ENCODE results near the gene PCDHGA1. TPM values are rescaled to one million over a fixed set of nuclear protein-coding genes. Genes with fewer than 3 reads are reported as not detected.

PCDHGA1 gene
- total and polyA plus RNA-seq, 2 experiments from 2014 or later, result 0.33 TPM; not detected in 1

GRCh38 chr5:141354900-141355469 lies 24.7 kb downstream of the PCDHGA1 start, which contains the start of gene PCDHGA4:
Gene PCDHGA4 (plus strand): TSS chr5:141355021. CDS start chr5:141355108, 87 bp downstream.
- Histone ChIP-seq H3K27me3 (no peaks in the 10 kb centered on the region), H3K4me2 (no peak within 1 kb of the TSS)
- DNase-seq (ENCODE audit: low spot score), result no peak

GRCh38 chr5:141355641-141356040 lies 25.3 kb downstream of the PCDHGA1 start:
- no peaks in the 10 kb centered on the region for H3K9me3 ChIP-seq (ENCODE audit: low read depth)
- H3K36me3 ChIP-seq (replicated peaks; ENCODE audit: insufficient read depth, low read depth), result no peaks in the 10 kb centered on the region
- TF ChIP-seq CTCF (IDR thresholded peaks at IDR 0.05; ENCODE audit: poor library complexity), result no peak
- TF ChIP-seq EZH2phosphoT487 (IDR thresholded peaks at IDR 0.05; ENCODE audit: low read depth, severe bottlenecking, unreplicated experiment), result no peak
- TF ChIP-seq EZH2 (IDR thresholded peaks at IDR 0.05; ENCODE audit: borderline replicate concordance), result no peak
- H2AFZ ChIP-seq, result no peak overlapping the region
- no peaks in the 10 kb centered on the region for H4K20me1 ChIP-seq (ENCODE audit: insufficient read depth, poor library complexity, severe bottlenecking)
- WGBS (ENCODE audit: low lambda C conversion rate, missing lambda C conversion rate), result 94% methylated on average over 24 of the region's 24 CpGs
- H3K9me2 ChIP-seq (replicated peaks; ENCODE audit: insufficient read depth), result no peaks in the 10 kb centered on the region
- H3K4me1 ChIP-seq (ENCODE audit: insufficient read depth), result no peaks in the 10 kb centered on the region
- DNase-seq (ENCODE audit: low spot score), result no peak
- no peak overlapping the region for H3K4me2 ChIP-seq
- H3K4me3 ChIP-seq, result no peak overlapping the region
- no peak overlapping the region for H3K27ac ChIP-seq
- no peaks in the 10 kb centered on the region for H3K79me2 ChIP-seq
- H3K27me3 ChIP-seq, result no peaks in the 10 kb centered on the region

More at GRCh38 chr5:141354900-141355469, 24.7 kb downstream of the PCDHGA1 start, which contains the start of gene PCDHGA4:
- Histone ChIP-seq H2AFZ (no peak within 1 kb of the TSS), H3K27ac (no peak within 1 kb of the TSS), H3K9me2 (replicated peaks; ENCODE audit: insufficient read depth) (no peaks in the 10 kb centered on the region), H3K4me1 (ENCODE audit: insufficient read depth) (no peaks in the 10 kb centered on the region), H4K20me1 (ENCODE audit: insufficient read depth, poor library complexity, severe bottlenecking) (no peaks in the 10 kb centered on the region), H3K4me3 (no peak within 1 kb of the TSS), H3K79me2 (no peaks in the 10 kb centered on the region), H3K9me3 (ENCODE audit: low read depth) (no peaks in the 10 kb centered on the region), H3K36me3 (replicated peaks; ENCODE audit: insufficient read depth, low read depth) (no peaks in the 10 kb centered on the region)
- 94% methylated on average over 29 of the region's 29 CpGs for WGBS (ENCODE audit: low lambda C conversion rate, missing lambda C conversion rate)
- TF ChIP-seq EZH2phosphoT487 (IDR thresholded peaks at IDR 0.05; ENCODE audit: low read depth, severe bottlenecking, unreplicated experiment) (no peak), EZH2 (IDR thresholded peaks at IDR 0.05; ENCODE audit: borderline replicate concordance) (no peak), CTCF (IDR thresholded peaks at IDR 0.05; ENCODE audit: poor library complexity) (no peak)

GRCh38 chr5:141356133-141356532 lies 25.8 kb downstream of the PCDHGA1 start:
- WGBS (ENCODE audit: low lambda C conversion rate, missing lambda C conversion rate), result 83% methylated on average over 5 of the region's 5 CpGs
- Histone ChIP-seq H3K27me3 (no peaks in the 10 kb centered on the region), H2AFZ (no peak overlapping the region), H4K20me1 (ENCODE audit: insufficient read depth, poor library complexity, severe bottlenecking) (no peaks in the 10 kb centered on the region), H3K9me2 (replicated peaks; ENCODE audit: insufficient read depth) (no peaks in the 10 kb centered on the region), H3K9me3 (ENCODE audit: low read depth) (no peaks in the 10 kb centered on the region), H3K4me3 (no peak overlapping the region), H3K79me2 (no peaks in the 10 kb centered on the region), H3K36me3 (replicated peaks; ENCODE audit: insufficient read depth, low read depth) (no peaks in the 10 kb centered on the region), H3K27ac (no peak overlapping the region), H3K4me2 (no peak overlapping the region), H3K4me1 (ENCODE audit: insufficient read depth) (no peaks in the 10 kb centered on the region)
- no peak for DNase-seq (ENCODE audit: low spot score)
- no peak for TF ChIP-seq EZH2 (IDR thresholded peaks at IDR 0.05; ENCODE audit: borderline replicate concordance)
- no peak for TF ChIP-seq CTCF (IDR thresholded peaks at IDR 0.05; ENCODE audit: poor library complexity)

Data from hepatocyte (in vitro differentiated cells).